ENCODE measurements around the gene RBM20.

Gene RBM20

GRCh38 chr10:110730345-110731050 is 86.4 kb downstream of the RBM20 start:
- in situ Hi-C loops (cut with HindIII; ENCODE audit: low pct_ligation_motif_present, low sequenced_read_pairs): no loop called here
- Histone ChIP-seq H3K27me3 (replicated peaks) (no peaks in the 10 kb centered on the region), H3K4me3 (ENCODE audit: low read depth, low read length) (no peak overlapping the region), H3K27ac (no peak overlapping the region), H3K36me3 (replicated peaks) (no peaks in the 10 kb centered on the region)
- TF ChIP-seq CTCF (IDR thresholded peaks at IDR 0.05; ENCODE audit: low read depth, low read length, missing control alignments): no peak
- no peak for DNase-seq

- Histone ChIP-seq H3K4me3 (ENCODE audit: low read depth, low read length) (peak overlapping the region; percentile 30), H3K27ac (peak overlapping the region; percentile 68), H3K27me3 (replicated peaks) (no peaks in the 10 kb centered on the region), H3K36me3 (replicated peaks) (no peaks in the 10 kb centered on the region)
- in situ Hi-C loops (cut with HindIII; ENCODE audit: low pct_ligation_motif_present, low sequenced_read_pairs): no loop called here
- no peak for TF ChIP-seq CTCF (IDR thresholded peaks at IDR 0.05; ENCODE audit: low read depth, low read length, missing control alignments)
- peak; percentile 72 for DNase-seq
Observed at GRCh38 chr10:110733218-110733952, 89.2 kb downstream of the RBM20 start.

GRCh38 chr10:110735620-110736027 is 91.5 kb downstream of the RBM20 start:
- Histone ChIP-seq H3K27me3 (replicated peaks) (no peaks in the 10 kb centered on the region), H3K27ac (no peak overlapping the region), H3K4me3 (ENCODE audit: low read depth, low read length) (no peak overlapping the region), H3K36me3 (replicated peaks) (no peaks in the 10 kb centered on the region)
- DNase-seq: no peak
- no peak for TF ChIP-seq CTCF (IDR thresholded peaks at IDR 0.05; ENCODE audit: low read depth, low read length, missing control alignments)
- in situ Hi-C loops (cut with HindIII; ENCODE audit: low pct_ligation_motif_present, low sequenced_read_pairs): no loop called here

- H3K36me3 ChIP-seq (replicated peaks): no peaks in the 10 kb centered on the region
- H3K27ac ChIP-seq: peak overlapping the region; percentile 80
- H3K27me3 ChIP-seq (replicated peaks): no peaks in the 10 kb centered on the region
- no peak overlapping the region for H3K4me3 ChIP-seq (ENCODE audit: low read depth, low read length)
- no peak for TF ChIP-seq CTCF (IDR thresholded peaks at IDR 0.05; ENCODE audit: low read depth, low read length, missing control alignments)
- peak; percentile 96 for DNase-seq
- in situ Hi-C loops (cut with HindIII; ENCODE audit: low pct_ligation_motif_present, low sequenced_read_pairs): no loop called here
Observed at GRCh38 chr10:110737886-110738634, 93.9 kb downstream of the RBM20 start.

GRCh38 chr10:110739811-110740271 is 95.7 kb downstream of the RBM20 start:
- in situ Hi-C loops (cut with HindIII; ENCODE audit: low pct_ligation_motif_present, low sequenced_read_pairs): no loop called here
- TF ChIP-seq CTCF (IDR thresholded peaks at IDR 0.05; ENCODE audit: low read depth, low read length, missing control alignments): no peak
- H3K27me3 ChIP-seq (replicated peaks): no peaks in the 10 kb centered on the region
- H3K36me3 ChIP-seq (replicated peaks): no peaks in the 10 kb centered on the region
- peak overlapping the region; percentile 38 for H3K27ac ChIP-seq
- peak; percentile 83 for DNase-seq
- no peak overlapping the region for H3K4me3 ChIP-seq (ENCODE audit: low read depth, low read length)

Data from brain microvascular endothelial cell (primary cell).